Brain microvascular endothelial cell (primary cell): ENCODE data around the gene RAD9A.

Experiments
- DNase-seq: peaks from one replicate; pipeline ENCODE4 v3.0.0-alpha.2; 2020
- H3K27ac ChIP-seq: fragments of 250-450 bp; sonication (Bioruptor Pico); 2 replicates; pipeline ENCODE4 v1.5.1; 2020; ENCODE audit warnings: mild to moderate bottlenecking, moderate library complexity
- H3K27me3 ChIP-seq: fragments of 250-450 bp; sonication (Bioruptor Pico); replicated peaks from 2 replicates; pipeline ENCODE4 v1.5.1; 2020; ENCODE audit warnings: mild to moderate bottlenecking
- H3K36me3 ChIP-seq: fragments of 250-450 bp; sonication (Bioruptor Pico); replicated peaks from 2 replicates; pipeline ENCODE4 v1.5.1; 2020; ENCODE audit warnings: mild to moderate bottlenecking
- H3K4me3 ChIP-seq: 2 replicates; pipeline ENCODE4 v1.5.1; 2011; ENCODE audit warnings: low read depth, mild to moderate bottlenecking, control low read depth, low read length, moderate library complexity
- CTCF ChIP-seq: IDR thresholded peaks from 2 replicates; pipeline ENCODE4 v1.5.1; 2011; ENCODE audit warnings: low read depth, mild to moderate bottlenecking, moderate library complexity, low read length, control low read depth, inconsistent platforms; ENCODE audit errors: missing control alignments
- in situ Hi-C: cut with HindIII; loops from 2 replicates; pipeline ENCODE4 v1.10.0; 2017; ENCODE audit warnings: low sequenced_read_pairs, low pct_ligation_motif_present

RAD9A gene

GRCh38 chr11:67405688-67406339 lies 14.0 kb downstream of the RAD9A start:
- DNase-seq: no peak
- no peaks in the 10 kb centered on the region for H3K36me3 ChIP-seq
- no peaks in the 10 kb centered on the region for H3K27me3 ChIP-seq
- H3K27ac ChIP-seq: no peak overlapping the region
- in situ Hi-C loops: no loop called here
- H3K4me3 ChIP-seq: no peak overlapping the region
- TF ChIP-seq CTCF: no peak

GRCh38 chr11:67406420-67406968 lies 14.7 kb downstream of the RAD9A start:
- Histone ChIP-seq H3K27me3 (peaks cover 3% of the 10 kb centered on the region), H3K27ac (no peak overlapping the region), H3K36me3 (no peaks in the 10 kb centered on the region), H3K4me3 (no peak overlapping the region)
- in situ Hi-C loops: no loop called here
- no peak for DNase-seq
- no peak for TF ChIP-seq CTCF

- no peaks in the 10 kb centered on the region for H3K36me3 ChIP-seq
- in situ Hi-C loops: no loop called here
- TF ChIP-seq CTCF: no peak
- DNase-seq: no peak
- H3K27ac ChIP-seq: no peak overlapping the region
- peaks cover 8% of the 10 kb centered on the region for H3K27me3 ChIP-seq
- no peak overlapping the region for H3K4me3 ChIP-seq
Observed at GRCh38 chr11:67406969-67407687, 15.3 kb downstream of the RAD9A start.

GRCh38 chr11:67407688-67408163 lies 15.9 kb downstream of the RAD9A start:
- H3K27ac ChIP-seq: no peak overlapping the region
- in situ Hi-C loops: no loop called here

GRCh38 chr11:67408437-67409200 lies 16.8 kb downstream of the RAD9A start:
- no peak overlapping the region for H3K27ac ChIP-seq
- H3K4me3 ChIP-seq: no peak overlapping the region
- no peak for TF ChIP-seq CTCF
- peaks cover 10% of the 10 kb centered on the region for H3K27me3 ChIP-seq
- in situ Hi-C loops: no loop called here
- H3K36me3 ChIP-seq: no peaks in the 10 kb centered on the region
- DNase-seq: no peak

More at GRCh38 chr11:67407688-67408163, 15.9 kb downstream of the RAD9A start:
- H3K36me3 ChIP-seq: no peaks in the 10 kb centered on the region
- DNase-seq: no peak
- no peak overlapping the region for H3K4me3 ChIP-seq
- no peak for TF ChIP-seq CTCF
- peaks cover 10% of the 10 kb centered on the region for H3K27me3 ChIP-seq
